ENCODE measurements around the gene DPYD. TPM values are rescaled to one million over a fixed set of nuclear protein-coding genes. Genes with fewer than 3 reads are reported as not detected.

Gene DPYD
- total RNA-seq, 2 experiments from 2014 or later = 62.9 to 63.5 TPM

GRCh38 chr1:97849345-97850340, 71.2 kb downstream of the DPYD start:
- CTCF ChIA-PET = interaction anchor here (1.3 kb wide), 1 partner anchor 17 kb away, joined by 4 read pairs; no protein-coding TSS in a partner anchor
- peaks cover 11% of the 10 kb centered on the region for H3K4me1 Mint-ChIP-seq
- POLR2A ChIA-PET = no interaction called here
- peaks cover 20% of the 10 kb centered on the region for H3K36me3 Mint-ChIP-seq (ENCODE audit: low read depth)
- peak overlapping the region; percentile 26 for H3K27ac Mint-ChIP-seq
- H3K4me3 Mint-ChIP-seq = no peak overlapping the region
- H3K27me3 Mint-ChIP-seq = no peaks in the 10 kb centered on the region
- no peak for DNase-seq
- no peaks in the 10 kb centered on the region for H3K9me3 Mint-ChIP-seq

GRCh38 chr1:97845805-97846204, 75.0 kb downstream of the DPYD start:
- ChIA-PET POLR2A (no interaction called here), CTCF (no interaction called here)
- Mint-ChIP-seq H3K36me3 (ENCODE audit: low read depth) (peaks cover 18% of the 10 kb centered on the region), H3K27ac (no peak overlapping the region), H3K27me3 (no peaks in the 10 kb centered on the region), H3K9me3 (no peaks in the 10 kb centered on the region), H3K4me1 (peaks cover 11% of the 10 kb centered on the region), H3K4me3 (no peak overlapping the region)
- DNase-seq = no peak

DNA sequence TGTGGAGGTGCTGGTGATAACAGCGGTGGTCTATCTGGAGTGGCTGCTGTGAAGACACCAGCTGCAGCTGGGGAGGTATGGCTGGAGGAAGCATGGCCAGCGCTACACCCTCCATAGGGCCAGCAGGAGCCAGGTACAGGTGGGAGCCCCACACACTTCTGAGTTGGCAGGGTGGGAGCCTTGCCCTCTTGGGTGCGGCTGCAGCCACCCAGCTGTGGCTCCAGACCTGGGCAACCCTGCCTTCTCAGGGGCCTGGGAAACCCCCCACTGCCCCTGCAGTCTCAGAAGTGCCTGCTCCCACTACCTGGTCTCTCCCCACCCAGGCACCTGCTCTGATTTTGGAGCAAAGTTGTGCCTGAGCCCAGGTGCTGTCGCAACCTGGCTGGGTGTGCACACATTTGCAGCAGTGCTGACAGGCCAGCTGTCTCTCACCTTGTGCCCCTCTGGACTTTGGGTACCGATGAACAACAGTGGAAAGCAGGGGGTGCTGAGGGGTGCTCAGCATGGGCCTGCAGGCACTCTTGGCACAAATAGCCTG, 76.2 kb downstream of the DPYD start:
- Mint-ChIP-seq H3K4me1 (peaks cover 4% of the 10 kb centered on the region), H3K27me3 (no peaks in the 10 kb centered on the region), H3K4me3 (no peak overlapping the region), H3K36me3 (ENCODE audit: low read depth) (peaks cover 18% of the 10 kb centered on the region), H3K27ac (no peak overlapping the region), H3K9me3 (no peaks in the 10 kb centered on the region)
- no peak for DNase-seq
- ChIA-PET POLR2A (no interaction called here), CTCF (no interaction called here)

DNA sequence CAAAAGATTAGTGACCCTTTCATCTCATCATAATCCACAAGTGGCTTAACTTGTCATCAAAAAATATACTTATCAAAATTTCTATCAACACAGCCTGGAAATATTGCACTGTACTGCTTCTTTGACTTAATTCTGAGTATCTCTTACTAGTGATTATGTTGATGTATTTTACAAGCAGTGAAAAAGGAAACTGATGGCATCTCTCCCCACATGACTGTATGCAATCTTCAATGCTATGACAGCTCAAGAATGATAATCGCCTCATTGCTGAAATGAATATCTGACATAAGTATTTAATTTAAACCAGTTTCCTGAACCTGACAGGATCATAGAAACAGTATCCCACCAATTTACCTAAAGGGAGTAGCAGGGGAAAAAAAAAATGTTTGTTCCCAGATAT, 79.5 kb downstream of the DPYD start:
- POLR2A ChIA-PET = no interaction called here
- CTCF ChIA-PET = no interaction called here
- H3K27ac Mint-ChIP-seq = no peak overlapping the region

GRCh38 chr1:97837161-97837560, 83.7 kb downstream of the DPYD start:
- H3K36me3 Mint-ChIP-seq (ENCODE audit: low read depth) = no peaks in the 10 kb centered on the region
- no peak overlapping the region for H3K27ac Mint-ChIP-seq
- H3K4me1 Mint-ChIP-seq = peaks cover 4% of the 10 kb centered on the region
- no peak overlapping the region for H3K4me3 Mint-ChIP-seq
- H3K9me3 Mint-ChIP-seq = no peaks in the 10 kb centered on the region
- CTCF ChIA-PET = no interaction called here
- H3K27me3 Mint-ChIP-seq = no peaks in the 10 kb centered on the region
- POLR2A ChIA-PET = no interaction called here
- no peak for DNase-seq

More for the DNA sequence above, 79.5 kb downstream of the DPYD start:
- Mint-ChIP-seq H3K4me3 (no peak overlapping the region), H3K27me3 (no peaks in the 10 kb centered on the region), H3K36me3 (ENCODE audit: low read depth) (peaks cover 13% of the 10 kb centered on the region), H3K9me3 (no peaks in the 10 kb centered on the region), H3K4me1 (peaks cover 4% of the 10 kb centered on the region)
- DNase-seq = no peak

- no peaks in the 10 kb centered on the region for H3K27me3 Mint-ChIP-seq
- DNase-seq = no peak
- no peak overlapping the region for H3K27ac Mint-ChIP-seq
- POLR2A ChIA-PET = no interaction called here
- no peak overlapping the region for H3K4me3 Mint-ChIP-seq
- CTCF ChIA-PET = interaction anchor here (0.6 kb wide), 1 partner anchor 957 kb away, joined by 3 read pairs; no protein-coding TSS in a partner anchor
- peaks cover 4% of the 10 kb centered on the region for H3K4me1 Mint-ChIP-seq
- no peaks in the 10 kb centered on the region for H3K9me3 Mint-ChIP-seq
- no peaks in the 10 kb centered on the region for H3K36me3 Mint-ChIP-seq (ENCODE audit: low read depth)
Observed at GRCh38 chr1:97834899-97835298, 85.9 kb downstream of the DPYD start.

DNA sequence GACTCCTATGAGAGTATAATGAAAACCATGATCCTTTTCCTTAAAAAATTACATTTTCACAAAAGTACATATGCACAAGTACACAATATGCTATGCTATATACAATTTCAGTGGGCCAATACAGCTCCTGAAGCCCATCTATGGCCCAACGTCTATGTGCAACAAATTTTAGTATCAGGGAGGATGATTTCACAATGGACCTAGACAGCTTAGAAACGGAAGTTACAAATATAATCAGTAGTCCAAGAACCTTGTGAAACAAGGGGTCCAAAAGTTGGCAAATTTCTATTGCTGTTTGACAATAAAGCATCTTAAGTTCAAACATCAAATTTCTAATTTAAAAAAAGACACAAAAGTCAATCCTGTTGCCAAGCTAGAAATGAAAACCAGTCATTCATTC, 87.0 kb downstream of the DPYD start:
- no peaks in the 10 kb centered on the region for H3K9me3 Mint-ChIP-seq
- no peaks in the 10 kb centered on the region for H3K27me3 Mint-ChIP-seq
- H3K27ac Mint-ChIP-seq = no peak overlapping the region
- peaks cover under 1% of the 10 kb centered on the region for H3K4me1 Mint-ChIP-seq
- CTCF ChIA-PET = no interaction called here
- no peak overlapping the region for H3K4me3 Mint-ChIP-seq
- no peak for DNase-seq
- no peaks in the 10 kb centered on the region for H3K36me3 Mint-ChIP-seq (ENCODE audit: low read depth)
- POLR2A ChIA-PET = no interaction called here

GRCh38 chr1:97832481-97832880, 88.4 kb downstream of the DPYD start:
- H3K9me3 Mint-ChIP-seq = no peaks in the 10 kb centered on the region
- POLR2A ChIA-PET = no interaction called here
- H3K27ac Mint-ChIP-seq = no peak overlapping the region

DNA sequence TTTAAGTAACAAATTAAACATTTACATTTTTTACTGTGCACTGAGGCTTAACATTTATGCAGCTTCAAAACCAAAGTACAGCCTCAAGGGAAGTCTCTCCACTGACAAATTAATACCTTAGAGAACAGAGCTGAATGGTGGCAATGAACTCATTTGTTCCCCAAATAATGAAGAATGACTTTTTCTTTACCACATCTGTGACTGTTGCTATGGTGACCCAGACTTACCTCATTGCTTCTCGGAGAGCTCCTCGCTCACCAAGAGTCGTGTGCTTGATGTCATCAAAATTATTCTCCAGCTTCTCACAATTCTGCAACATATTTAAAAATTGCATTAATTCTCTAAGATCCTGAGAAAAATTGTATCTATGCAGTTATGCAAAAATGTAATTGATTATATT, 92.9 kb downstream of the DPYD start:
- H3K27ac Mint-ChIP-seq = no peak overlapping the region
- CTCF ChIA-PET = interaction anchor here (1.6 kb wide), 1 partner anchor 19 kb away, joined by 3 read pairs; no protein-coding TSS in a partner anchor
- POLR2A ChIA-PET = no interaction called here
- DNase-seq = no peak
- H3K36me3 Mint-ChIP-seq (ENCODE audit: low read depth) = peaks cover 8% of the 10 kb centered on the region
- no peaks in the 10 kb centered on the region for H3K9me3 Mint-ChIP-seq
- peaks cover 4% of the 10 kb centered on the region for H3K4me1 Mint-ChIP-seq
- no peaks in the 10 kb centered on the region for H3K27me3 Mint-ChIP-seq
- H3K4me3 Mint-ChIP-seq = no peak overlapping the region

More at GRCh38 chr1:97832481-97832880, 88.4 kb downstream of the DPYD start:
- Mint-ChIP-seq H3K4me3 (no peak overlapping the region), H3K36me3 (ENCODE audit: low read depth) (peaks cover 4% of the 10 kb centered on the region), H3K4me1 (peaks cover 4% of the 10 kb centered on the region), H3K27me3 (no peaks in the 10 kb centered on the region)
- CTCF ChIA-PET = no interaction called here
- no peak for DNase-seq

- peaks cover 8% of the 10 kb centered on the region for H3K36me3 Mint-ChIP-seq (ENCODE audit: low read depth)
- CTCF ChIA-PET = interaction anchor here (1.6 kb wide), 1 partner anchor 18 kb away, joined by 3 read pairs; no protein-coding TSS in a partner anchor
- POLR2A ChIA-PET = no interaction called here
Observed at GRCh38 chr1:97826820-97827219, 94.0 kb downstream of the DPYD start.

GRCh38 chr1:97824624-97825023, 96.2 kb downstream of the DPYD start:
- H3K27me3 Mint-ChIP-seq = no peaks in the 10 kb centered on the region
- H3K4me1 Mint-ChIP-seq = peaks cover 4% of the 10 kb centered on the region
- CTCF ChIA-PET = no interaction called here
- POLR2A ChIA-PET = no interaction called here
- H3K9me3 Mint-ChIP-seq = no peaks in the 10 kb centered on the region
- H3K27ac Mint-ChIP-seq = no peak overlapping the region
- DNase-seq = no peak
- H3K36me3 Mint-ChIP-seq (ENCODE audit: low read depth) = peaks cover 8% of the 10 kb centered on the region
- H3K4me3 Mint-ChIP-seq = no peak overlapping the region

More at GRCh38 chr1:97826820-97827219, 94.0 kb downstream of the DPYD start:
- no peaks in the 10 kb centered on the region for H3K9me3 Mint-ChIP-seq
- H3K4me1 Mint-ChIP-seq = peaks cover 4% of the 10 kb centered on the region
- no peaks in the 10 kb centered on the region for H3K27me3 Mint-ChIP-seq
- no peak for DNase-seq
- H3K27ac Mint-ChIP-seq = no peak overlapping the region
- no peak overlapping the region for H3K4me3 Mint-ChIP-seq

GRCh38 chr1:97824200-97824599, 96.6 kb downstream of the DPYD start:
- Mint-ChIP-seq H3K9me3 (no peaks in the 10 kb centered on the region), H3K36me3 (ENCODE audit: low read depth) (peaks cover 8% of the 10 kb centered on the region), H3K27me3 (no peaks in the 10 kb centered on the region), H3K27ac (no peak overlapping the region), H3K4me3 (no peak overlapping the region), H3K4me1 (peaks cover 4% of the 10 kb centered on the region)
- ChIA-PET POLR2A (no interaction called here), CTCF (no interaction called here)
- DNase-seq = no peak

DNA sequence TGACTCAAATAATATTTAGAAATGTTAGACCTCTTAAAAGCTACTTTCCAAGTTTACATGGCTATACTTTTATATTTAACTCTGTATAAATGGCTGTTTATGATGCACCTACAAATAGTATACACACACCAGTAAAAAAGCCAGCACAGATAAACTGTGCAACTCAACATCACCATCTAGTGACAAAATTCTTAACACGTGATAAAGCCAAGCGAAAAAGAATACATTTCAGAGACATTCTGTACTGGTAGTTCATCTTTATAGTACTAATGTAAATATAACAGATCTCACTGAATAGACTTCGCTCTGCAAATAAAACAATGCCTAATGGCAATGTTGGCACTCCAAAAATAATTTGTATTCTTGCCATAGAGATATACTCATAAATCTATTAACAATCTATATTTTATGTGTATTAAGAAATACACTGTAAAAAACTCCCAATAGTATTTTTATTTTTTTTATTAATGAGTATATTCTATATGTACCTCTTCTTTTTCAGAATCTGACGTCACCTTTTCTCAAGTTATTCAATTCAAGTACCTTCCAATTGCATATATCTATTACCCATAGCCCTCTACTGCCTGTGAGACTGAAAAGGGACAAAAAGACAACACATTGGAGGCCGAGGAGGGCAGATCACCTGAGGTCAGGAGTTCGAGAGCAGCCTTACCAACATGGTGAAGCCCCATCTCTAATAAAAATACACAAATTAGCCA, 100.2 kb downstream of the DPYD start:
- no peak for DNase-seq
- no peaks in the 10 kb centered on the region for H3K4me1 Mint-ChIP-seq
- POLR2A ChIA-PET = no interaction called here
- no peak overlapping the region for H3K27ac Mint-ChIP-seq
- H3K27me3 Mint-ChIP-seq = no peaks in the 10 kb centered on the region
- H3K9me3 Mint-ChIP-seq = no peaks in the 10 kb centered on the region
- no peak overlapping the region for H3K4me3 Mint-ChIP-seq
- peaks cover 2% of the 10 kb centered on the region for H3K36me3 Mint-ChIP-seq (ENCODE audit: low read depth)
- CTCF ChIA-PET = interaction anchor here (0.7 kb wide), 1 partner anchor 9 kb away, joined by 5 read pairs; no protein-coding TSS in a partner anchor

Data from activated CD4-positive, alpha-beta T cell treated with anti-CD3 and anti-CD28 coated beads, Interleukin-2, amount 10 ng/mL, durations not matched to agents 7 days and 5 days (primary cell).